ENCODE results near the gene PALM.

DNA sequence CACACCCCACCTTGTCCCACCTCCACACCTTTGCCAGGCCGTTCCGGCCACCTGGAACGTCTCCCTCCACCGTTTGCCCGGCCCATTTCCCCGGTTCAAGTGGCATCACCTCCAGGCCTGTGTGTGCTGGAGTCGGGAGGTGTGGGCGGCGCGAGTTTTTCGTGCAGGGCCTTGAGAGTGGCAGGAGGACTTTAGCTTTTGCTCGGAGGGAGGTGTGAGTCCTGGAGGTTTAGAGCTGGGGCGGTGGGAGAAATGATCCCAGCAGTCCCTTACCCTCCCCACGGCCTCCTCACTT lies 4.3 kb upstream of the PALM start:
- TF ChIP-seq POLR2A (IDR thresholded peaks at IDR 0.05) = no peak
- TF ChIP-seq, protein P1, sequence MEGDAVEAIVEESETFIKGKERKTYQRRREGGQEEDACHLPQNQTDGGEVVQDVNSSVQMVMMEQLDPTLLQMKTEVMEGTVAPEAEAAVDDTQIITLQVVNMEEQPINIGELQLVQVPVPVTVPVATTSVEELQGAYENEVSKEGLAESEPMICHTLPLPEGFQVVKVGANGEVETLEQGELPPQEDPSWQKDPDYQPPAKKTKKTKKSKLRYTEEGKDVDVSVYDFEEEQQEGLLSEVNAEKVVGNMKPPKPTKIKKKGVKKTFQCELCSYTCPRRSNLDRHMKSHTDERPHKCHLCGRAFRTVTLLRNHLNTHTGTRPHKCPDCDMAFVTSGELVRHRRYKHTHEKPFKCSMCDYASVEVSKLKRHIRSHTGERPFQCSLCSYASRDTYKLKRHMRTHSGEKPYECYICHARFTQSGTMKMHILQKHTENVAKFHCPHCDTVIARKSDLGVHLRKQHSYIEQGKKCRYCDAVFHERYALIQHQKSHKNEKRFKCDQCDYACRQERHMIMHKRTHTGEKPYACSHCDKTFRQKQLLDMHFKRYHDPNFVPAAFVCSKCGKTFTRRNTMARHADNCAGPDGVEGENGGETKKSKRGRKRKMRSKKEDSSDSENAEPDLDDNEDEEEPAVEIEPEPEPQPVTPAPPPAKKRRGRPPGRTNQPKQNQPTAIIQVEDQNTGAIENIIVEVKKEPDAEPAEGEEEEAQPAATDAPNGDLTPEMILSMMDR (IDR thresholded peaks at IDR 0.05) = no peak
